Mammary epithelial cell (primary cell): Measurements from ENCODE around the gene FITM2.
"Not testable (repeated sequence)": the region's sequence is repeated elsewhere in the genome, so short reads cannot be mapped to it uniquely, and the experiment has no call there.

ENCODE experiments used
- EZH2 ChIP-seq: IDR thresholded peaks from 2 replicates; pipeline ENCODE4 v1.6.1; 2012; ENCODE audit warnings: low read length, inconsistent platforms, borderline replicate concordance
- TF ChIP-seq, protein P1 (sequence below), 2 donors: IDR thresholded peaks in 1 of 2; conservative IDR thresholded peaks in 1 of 2; 2 replicates each; pipeline ENCODE4 v1.5.1; 2011 to 2012; ENCODE audit warnings: inconsistent platforms in 2 of 2, low read length in 2 of 2, mild to moderate bottlenecking in 2 of 2, control low read depth in 1 of 2, low read depth in 1 of 2; ENCODE audit not compliant: insufficient read depth in 1 of 2; ENCODE audit errors: extremely low read depth in 1 of 2

DNA sequence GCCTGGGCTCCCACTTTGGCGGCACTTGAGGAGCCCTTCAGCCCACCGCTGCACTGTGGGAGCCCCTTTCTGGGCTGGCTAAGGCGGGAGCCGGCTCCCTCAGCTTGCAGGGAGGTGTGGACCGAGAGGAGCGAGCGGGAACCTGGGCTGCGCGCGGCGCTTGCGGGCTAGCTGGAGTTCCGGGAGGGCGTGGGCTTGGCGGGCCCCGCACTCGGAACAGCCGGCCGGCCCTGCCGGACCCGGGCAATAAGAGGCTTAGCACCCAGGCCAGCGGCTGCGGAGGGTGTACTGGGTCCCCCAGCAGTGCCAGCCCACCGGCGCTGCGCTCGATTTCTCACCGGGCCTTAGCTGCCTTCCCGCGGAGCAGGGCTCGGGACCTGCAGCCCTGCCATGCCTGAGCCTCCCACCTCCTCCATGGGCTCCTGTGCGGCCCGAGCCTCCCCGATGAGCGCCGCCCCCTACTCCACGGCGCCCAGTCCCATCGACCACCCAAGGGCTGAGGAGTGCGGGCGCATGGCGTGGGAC lies 11.9 kb downstream of the FITM2 start:
- TF ChIP-seq, protein P1, sequence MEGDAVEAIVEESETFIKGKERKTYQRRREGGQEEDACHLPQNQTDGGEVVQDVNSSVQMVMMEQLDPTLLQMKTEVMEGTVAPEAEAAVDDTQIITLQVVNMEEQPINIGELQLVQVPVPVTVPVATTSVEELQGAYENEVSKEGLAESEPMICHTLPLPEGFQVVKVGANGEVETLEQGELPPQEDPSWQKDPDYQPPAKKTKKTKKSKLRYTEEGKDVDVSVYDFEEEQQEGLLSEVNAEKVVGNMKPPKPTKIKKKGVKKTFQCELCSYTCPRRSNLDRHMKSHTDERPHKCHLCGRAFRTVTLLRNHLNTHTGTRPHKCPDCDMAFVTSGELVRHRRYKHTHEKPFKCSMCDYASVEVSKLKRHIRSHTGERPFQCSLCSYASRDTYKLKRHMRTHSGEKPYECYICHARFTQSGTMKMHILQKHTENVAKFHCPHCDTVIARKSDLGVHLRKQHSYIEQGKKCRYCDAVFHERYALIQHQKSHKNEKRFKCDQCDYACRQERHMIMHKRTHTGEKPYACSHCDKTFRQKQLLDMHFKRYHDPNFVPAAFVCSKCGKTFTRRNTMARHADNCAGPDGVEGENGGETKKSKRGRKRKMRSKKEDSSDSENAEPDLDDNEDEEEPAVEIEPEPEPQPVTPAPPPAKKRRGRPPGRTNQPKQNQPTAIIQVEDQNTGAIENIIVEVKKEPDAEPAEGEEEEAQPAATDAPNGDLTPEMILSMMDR (conservative IDR thresholded peaks at IDR 0.05 in 1 of 2, IDR thresholded peaks at IDR 0.05 in 1 of 2; ENCODE audit: extremely low read depth in 1 of 2, insufficient read depth in 1 of 2, low read depth in 1 of 2, low read length in 2 of 2), result not testable (repeated sequence)
- not testable (repeated sequence) for TF ChIP-seq EZH2
